CD4-positive, alpha-beta T cell treated with Interleukin-21 for 1 hour (primary cell): ENCODE data around the gene DENND4C.
"Not testable (repeated sequence)": the region's sequence is repeated elsewhere in the genome, so short reads cannot be mapped to it uniquely, and the experiment has no call there.

ENCODE experiments used
- DNase-seq: peaks from one replicate; pipeline ENCODE4 v3.0.0-alpha.2; 2020

Gene DENND4C

DNA sequence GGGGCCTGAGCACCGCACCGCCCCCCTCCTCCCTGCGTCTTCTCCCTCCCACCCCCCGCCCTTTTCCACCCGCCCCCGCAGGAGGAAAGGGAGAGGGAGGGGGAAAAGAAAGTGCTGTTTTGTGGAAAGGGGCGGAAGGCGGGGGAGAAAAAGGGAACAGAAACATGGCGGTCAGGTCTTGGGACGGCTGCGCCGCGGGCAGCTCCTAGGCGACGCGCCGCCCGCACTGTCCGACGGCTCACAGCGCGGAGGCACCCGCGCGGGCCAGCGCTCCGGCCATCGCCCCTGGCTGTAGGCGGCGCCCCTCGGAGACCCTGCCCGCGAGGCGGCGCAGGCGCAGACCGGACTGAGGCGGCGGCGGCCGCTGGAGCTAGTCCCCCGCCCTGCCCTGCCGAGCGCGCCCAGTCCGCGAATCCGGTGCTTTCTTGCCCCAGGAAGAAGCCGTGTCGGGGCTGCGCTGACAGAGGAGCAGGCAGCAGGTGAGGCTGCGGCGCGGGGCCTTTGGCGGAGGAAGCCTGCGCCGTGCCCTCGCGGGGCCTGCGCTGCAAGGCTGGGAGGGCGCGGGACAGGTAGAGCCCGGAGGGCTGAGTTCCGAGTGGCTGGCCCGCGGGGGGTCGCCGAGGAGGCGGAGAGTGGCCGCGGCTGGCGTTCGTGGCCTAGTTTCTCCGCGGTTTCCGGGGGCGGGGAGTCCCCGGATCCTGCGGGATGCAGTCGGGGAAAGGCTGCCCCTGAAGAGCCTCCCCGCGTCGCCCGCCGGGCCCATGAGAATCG, at the start of gene DENND4C:
TSS of gene DENND4C (plus strand) at position 339 of the 771 bp plus-strand sequence. CDS start 45,482 bp downstream, outside the sequence.
- DNase-seq: peak; percentile 86

DNA sequence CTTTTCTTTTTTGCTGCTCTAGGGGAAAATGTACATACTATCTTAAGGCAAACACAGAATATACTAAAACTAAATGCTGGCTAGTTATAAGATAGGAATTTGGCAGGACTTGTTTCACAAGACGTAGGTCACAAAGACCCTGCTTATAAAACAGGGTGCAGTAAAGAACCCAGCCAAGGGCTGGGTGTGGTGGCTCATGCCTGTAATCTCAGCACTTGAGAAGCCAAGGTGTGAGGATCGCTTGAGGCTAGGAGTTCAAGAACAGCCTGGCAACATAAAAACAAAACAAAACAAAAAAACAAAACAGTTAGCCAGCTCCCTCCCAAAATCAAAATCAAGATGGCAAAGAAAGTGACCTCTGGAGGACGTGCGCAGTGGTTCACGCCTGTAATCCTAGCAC, 49.5 kb upstream of the DENND4C start:
- peak; percentile 16 for DNase-seq

DNA sequence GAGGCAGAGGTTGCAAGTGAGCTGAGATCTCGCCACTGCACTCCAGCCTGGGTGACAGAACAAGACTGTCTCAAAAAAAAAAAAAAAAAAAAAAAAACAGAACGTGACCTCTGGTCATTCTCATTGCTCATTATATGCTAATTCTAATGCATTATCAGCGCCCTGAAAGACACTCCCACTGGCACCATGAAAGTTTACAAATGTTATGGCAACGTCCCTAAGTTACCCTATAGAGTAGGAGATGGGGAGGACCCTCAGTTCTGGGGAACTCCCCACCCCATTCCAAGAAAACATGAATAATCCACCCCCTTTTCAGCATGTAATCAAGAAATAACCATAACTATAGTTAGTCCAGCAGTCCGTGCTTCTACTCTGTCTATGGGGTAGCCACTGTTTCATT, 48.9 kb upstream of the DENND4C start:
- no peak for DNase-seq

DNA sequence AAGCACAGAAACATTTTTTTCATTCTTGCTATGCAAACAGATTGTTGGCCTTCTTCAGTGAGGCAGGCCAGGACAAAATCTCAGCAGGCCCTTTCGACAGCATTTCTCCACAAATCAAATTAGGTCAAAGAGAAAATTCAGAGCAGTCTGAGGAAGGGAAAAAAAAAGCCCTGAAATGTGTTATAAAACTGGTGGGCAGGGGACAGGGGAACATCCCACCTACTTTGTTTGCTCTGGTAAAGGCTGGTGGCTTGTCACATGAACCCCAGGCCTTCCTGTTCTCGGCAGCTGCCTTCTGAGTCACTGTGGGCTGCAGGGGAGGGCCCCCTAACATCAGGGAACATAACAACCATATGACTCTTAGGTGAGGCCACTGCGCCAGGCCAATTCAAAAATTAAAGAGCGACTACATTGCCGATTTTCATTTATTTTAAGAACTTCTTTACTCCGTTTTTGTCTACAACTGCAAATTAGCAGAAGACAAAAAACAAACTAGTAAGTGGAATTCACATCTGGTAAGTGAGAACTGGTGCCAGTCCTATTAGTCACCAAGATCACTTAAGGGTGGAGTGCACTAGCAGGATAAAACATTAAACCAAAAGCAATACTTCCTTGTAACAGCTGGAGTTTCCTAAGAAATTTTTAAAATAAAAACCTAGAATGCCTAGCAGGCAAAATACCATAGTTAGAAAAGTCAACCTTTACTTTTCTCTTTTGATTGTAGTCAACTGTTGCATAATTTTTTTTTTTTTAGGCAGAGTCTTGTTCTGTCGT, 46.2 kb upstream of the DENND4C start:
- DNase-seq: peak; percentile 81

DNA sequence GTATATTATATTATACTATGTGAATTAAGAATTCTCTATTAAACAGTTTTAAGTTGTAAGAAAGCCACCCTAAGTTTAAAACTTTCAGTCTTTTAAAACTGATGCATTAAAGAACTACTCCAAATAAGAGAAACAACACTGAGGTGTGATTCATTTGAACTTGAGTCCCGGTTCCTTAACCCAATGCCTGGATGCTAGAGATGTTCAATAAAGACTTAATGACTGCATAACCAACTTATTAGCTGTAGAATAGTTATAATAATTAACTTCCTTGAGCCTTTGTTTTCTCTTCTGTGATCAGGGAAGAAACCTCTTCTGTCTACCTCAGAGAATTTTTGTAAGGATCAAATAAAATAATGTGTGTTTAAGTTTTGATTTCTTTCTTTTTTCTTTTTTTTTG, 45.3 kb upstream of the DENND4C start:
- no peak for DNase-seq

DNA sequence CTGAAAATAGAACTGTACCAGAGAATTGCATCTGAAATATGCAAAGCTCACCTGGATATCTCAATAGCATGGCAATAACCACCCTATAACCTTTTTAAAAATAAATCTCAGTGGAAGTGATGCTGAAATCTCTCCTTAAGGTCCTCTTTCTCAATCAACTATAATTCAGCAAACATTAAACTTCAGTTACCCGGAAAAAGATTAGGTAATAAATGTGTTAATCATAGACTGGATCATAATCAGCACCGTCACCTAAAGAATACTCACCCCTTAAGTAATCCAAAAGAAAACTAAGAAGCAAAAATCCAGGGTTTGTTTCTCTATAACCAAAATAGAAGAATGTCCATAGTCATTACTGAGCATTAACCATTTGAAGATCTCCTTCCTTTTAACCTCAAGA, 44.3 kb upstream of the DENND4C start:
- no peak for DNase-seq

DNA sequence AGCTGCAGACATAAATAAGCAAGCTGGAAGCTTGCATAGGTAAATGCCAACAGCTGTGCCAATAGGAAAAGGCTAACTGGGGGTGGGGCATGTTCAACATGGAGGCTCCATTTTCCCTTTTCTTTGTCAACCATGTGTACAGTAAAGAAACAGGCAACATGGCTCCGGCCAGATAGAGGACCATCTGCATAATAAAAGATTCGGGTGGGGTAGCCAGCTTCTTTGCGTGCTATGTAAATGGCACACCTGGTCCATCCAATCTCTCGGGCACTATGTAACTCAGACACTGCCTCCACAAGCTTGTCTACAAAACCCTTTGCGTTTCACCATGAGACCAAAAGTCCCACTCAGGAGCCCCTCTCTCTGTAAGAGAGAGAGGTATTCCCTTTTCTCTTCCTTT, 41.7 kb upstream of the DENND4C start:
- DNase-seq: no peak

DNA sequence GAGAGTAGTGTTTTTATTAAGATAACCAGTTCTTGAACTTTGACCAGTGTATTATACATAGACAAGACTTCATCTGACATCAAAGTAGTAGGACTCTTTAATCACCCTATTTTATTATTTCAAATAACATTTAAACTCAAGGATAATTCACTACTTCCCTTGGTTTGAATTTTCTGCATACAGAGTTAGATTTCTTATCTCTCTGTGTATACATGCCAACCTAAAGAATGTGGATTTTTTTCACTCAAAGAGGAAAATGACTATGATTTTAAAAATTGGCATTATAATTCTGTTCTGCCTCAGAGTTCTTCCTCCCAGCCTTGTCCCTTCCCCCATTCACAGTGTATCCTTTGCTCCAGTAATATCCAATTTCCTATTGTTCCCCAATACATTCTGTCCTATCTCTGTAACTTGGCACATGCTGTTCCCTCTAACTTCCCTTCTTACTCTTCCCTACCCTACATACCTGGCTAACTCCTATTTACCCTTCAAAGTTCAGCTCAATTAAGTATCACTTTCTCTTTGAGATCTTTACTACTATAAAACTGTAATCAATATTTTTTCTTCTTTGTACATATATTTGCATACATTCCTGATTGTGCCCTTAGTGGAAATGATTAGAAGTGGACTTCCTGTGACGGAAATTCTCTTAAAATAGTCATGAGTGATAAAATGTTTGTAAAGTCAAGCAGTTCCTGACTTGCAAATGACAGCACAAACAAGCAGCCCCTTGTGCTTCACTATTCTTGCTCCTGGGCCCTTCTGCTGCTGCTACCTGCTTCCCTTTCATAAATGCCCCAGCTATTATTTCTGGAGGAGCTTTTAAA, 38.1 kb upstream of the DENND4C start:
- DNase-seq: no peak

DNA sequence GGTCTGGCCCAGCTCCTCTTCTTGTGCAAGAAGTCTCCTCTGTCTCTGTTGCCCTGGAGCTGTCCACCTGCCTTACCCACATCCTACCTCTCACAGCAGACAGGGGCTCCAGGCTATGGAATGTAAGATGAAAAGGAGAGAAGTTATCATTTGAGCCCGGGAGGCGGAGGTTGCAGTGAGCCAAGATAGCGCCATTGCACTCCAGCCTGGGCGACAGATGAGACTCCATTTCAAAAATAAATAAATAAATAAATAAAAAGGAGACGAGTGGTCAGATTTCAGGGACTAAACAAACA, 37.5 kb upstream of the DENND4C start:
- no peak for DNase-seq

DNA sequence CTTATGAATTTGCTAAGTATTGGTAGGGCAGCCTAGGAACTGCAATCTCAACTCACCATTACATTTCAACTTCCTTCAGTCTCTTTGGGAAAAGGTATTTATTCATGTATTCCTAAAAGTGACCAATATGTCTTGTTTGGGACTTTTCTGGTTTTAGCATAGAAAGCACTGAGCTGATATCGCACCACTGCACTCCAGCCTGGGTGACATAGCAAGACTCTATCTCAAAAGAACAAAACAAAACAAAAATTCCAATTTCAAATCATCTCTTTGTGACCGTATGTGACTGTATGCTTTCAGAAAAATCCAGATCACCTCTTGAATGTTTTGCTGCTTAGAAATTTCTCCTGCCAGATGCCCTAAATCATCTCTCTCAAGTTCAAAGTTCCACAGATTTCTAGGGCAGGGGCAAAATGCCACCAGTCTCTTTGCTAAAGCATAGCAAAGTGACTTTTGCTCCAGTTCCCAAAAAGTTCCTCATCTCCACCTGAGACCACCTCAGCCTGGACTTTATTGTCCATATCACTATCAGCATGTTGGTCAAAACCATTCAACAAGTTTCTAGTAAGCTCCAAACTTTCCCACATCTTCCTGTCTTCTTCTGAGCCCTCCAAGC, 37.0 kb upstream of the DENND4C start:
- DNase-seq: not testable (repeated sequence)

DNA sequence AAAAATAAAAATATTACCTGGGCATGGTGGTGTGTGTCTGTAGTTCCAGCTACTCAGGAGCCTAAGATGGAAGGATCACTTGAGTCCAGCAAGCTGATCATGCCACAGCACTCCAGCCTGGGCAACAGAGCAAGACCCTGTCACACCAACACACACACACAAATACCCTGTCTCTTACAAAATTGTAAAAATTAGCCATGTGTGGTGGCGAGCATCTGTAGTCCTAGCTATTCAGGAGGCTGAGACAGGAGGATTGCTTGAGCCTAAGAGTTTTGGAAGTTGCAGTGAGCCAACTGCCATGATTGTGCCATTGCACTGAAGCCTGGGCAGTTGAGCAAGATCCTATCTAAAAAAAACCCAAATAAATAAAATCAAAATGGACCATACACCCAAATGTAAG, 32.1 kb upstream of the DENND4C start:
- no peak for DNase-seq

DNA sequence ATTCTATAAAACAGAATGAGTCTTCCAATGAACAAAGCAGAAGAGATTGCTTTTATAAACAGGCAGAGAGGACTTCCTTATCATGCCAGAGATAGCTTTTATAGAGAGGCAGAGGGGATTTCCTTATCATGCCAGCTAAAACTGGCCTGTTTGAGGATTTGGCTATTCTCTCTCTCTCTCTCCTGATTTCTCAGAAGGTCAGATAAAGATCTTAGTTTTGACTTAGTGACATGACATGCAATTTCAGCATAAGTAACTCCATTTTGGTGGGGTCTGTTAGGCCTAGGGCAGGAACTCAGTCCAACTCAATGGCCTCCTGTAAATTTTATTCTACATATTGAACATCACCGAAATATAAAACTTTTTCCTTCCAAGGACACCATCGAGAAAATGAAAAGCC, 31.5 kb upstream of the DENND4C start:
- no peak for DNase-seq

DNA sequence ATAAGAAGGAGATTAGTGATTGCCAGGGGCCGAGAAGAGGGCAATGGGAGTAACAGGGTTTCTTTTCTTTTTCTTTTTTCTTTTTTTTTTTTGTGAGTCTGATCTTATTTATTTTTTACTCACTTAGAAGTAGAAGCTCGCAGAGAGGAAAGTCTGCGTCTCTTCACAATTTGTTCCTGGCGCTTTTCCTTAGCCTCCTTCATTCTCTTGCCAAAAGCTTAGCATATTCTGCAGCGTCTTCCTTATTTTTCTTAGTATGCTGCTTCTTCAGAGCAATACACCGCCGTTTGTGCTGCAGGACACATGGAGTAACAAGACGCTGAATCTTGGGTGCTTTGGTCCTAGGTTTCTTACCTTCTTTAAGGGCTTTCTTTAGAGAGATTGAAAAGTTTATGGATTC, 30.3 kb upstream of the DENND4C start:
- no peak for DNase-seq

DNA sequence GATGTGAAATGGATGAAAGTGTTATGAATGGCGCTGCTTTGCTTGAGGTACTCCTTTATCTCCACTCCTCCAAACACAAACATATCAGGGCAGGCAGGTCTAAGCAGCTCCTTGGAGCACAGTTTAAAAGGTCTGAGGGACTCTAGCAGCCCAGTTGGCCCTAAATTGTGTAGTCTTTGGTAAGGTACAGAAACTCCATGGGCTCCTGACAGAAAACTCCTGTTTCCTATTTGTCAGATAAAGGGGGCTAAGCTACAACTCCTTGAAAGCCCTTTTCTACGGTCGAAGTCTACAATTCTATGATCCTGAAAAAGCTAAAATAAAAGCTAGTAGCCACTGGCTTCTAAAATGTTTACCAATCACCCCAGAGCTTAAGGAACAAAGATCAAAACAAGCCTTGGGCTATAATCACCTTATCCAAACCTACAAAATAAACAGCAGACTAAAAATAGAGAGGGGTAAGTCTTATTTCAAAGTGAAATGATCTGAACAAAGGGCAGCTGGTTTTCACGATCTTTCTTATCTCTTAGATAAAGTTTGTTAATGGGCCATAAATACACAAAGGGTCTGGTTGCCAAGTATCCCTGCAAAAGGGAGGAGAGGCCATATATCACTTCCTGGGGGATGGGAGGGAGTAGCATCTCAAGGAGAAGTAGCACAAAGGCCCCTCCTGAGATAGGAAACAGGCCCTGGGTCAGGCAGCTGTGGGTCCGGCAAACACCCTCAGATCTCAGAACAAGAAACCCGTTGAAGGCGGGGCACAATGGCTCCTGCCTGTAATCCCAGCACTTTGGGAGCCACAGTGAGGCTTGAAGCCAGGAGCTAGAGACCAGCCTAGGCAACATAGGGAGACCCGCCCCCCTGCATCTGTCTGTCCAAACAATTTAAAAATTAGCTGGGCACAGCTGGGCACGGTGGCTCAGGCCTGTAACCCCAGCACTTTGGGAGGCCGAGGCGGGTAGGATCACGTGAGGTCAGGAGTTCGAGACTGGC, 28.3 kb upstream of the DENND4C start:
- DNase-seq: no peak

DNA sequence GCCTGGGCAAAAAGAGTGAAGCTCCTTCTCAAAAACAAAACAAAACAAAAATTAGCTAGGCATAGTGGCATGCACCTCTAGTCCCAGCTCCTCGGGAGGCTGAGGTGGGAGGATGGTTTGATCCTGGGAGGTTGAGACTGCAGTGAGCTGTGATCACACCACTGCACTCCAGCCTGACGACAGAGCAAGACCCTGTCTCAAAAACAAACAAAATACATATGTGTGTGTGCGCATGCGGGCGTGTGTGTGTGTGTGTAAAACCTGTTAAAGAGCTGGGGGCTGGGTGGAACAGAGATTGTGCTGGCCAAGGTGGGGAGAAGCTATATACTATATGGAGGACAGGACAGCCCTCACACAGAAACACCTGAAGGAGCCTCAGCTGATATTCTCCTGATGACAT, 27.4 kb upstream of the DENND4C start:
- no peak for DNase-seq

DNA sequence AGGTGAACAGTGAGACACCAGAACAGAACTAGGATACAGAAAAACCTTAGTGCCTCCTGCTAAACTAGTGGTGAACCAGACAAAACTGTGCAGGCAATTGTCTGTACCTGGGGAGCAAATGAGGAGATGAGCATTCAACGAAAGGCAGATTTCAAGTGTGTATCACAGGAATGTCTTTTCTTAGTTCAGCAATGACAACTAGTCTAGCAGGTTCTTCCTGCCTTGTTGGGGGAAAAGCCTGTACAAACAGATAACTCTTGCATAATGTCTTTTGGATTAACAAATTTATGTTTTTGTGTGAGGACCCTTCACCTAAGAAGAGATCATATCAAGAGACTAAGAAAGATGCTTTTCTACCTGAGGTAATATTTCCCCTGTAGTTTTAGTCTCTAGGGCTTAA, 21.8 kb upstream of the DENND4C start:
- no peak for DNase-seq

DNA sequence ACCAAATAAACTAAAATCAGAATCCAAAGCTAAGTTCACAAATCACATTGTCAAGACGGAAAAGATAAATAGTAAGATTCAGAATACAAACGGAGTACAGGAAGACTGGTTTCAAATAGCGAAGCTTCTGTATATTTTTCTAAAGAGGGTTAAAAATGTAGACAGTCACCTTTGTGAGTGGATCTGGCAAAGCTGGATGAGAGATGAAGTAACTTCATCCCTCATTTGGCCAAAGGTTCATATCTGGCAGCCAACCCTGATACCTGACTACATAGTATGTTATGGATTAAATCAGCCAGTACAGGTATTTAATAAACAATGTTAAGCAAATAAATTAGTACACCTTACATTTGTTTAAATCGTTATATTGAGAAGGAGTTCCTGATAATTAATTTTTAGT, 21.3 kb upstream of the DENND4C start:
- DNase-seq: no peak

DNA sequence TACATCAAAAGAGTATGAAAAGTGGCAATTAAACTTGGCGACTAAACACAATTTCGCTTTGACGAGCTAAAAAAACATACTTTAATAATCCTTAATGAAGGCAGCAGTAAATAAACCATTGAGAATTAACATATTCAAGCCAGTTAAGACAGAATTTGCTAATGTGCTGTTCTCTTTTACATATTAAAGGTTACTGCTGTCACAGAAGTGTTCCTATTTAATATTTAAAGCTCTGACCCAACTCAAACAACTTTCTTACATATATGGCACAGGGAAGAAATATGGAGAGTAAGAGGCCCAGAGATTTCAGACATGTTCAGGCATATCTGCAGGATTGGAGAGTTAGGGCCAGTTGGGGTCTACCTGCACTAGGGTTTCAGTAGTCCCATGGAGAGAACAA, 16.7 kb upstream of the DENND4C start:
- no peak for DNase-seq

DNA sequence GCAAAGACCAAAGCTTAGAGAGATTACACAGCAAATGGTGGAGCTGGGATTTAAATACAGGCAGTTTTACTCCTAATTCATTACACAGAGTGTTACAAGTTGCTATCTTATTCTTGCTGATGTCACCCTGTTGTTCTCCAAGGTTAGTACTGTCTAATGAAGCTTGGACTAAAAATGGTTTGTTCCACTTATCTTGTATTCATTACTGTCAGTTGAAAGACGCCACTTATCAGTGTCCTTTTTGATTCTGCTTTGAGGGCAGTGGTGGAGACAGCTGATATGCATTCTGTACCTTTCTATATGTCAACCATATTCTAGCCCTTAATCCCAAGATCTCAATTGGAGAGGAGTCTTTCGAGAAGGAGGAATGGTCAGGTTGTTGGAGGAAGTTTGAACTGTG, 14.0 kb upstream of the DENND4C start:
- DNase-seq: no peak

DNA sequence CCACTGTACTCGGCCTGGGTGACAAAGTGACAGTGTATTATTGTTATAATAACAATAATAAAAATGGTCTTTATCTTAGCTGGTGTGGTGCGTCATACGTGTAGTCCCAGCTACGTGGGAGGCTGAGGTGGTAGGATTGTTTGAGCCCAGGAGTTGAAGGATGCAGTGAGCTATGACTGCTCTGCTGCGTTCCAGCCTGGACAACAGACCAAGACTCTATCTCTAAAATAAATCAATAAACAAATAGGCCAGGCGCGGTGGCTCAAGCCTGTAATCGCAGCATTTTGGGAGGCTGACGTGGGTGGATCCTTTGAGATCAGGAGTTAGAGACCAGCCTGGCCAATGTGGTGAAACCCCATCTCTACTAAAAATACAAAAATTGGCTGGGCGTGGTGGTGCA, 9.2 kb upstream of the DENND4C start:
- DNase-seq: no peak

DNA sequence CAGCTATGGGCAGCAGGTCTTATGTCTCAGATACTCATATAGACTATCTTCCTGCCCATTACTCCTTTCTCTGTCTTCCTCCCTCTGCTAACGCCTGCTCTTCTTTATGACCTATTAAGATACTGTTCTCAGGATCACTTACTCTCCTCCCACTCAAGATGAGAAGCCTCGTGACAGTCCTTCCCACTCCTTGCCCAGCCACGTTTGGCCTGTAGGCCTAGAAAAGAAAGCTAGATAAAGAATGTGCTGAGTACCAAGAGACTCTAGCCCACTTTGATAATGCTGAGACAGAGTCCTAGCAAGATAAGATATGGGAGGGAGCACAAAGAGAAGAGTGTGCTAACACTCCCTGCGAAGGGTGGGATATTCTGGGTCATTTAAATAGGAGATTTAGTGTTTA, 6.8 kb upstream of the DENND4C start:
- no peak for DNase-seq

DNA sequence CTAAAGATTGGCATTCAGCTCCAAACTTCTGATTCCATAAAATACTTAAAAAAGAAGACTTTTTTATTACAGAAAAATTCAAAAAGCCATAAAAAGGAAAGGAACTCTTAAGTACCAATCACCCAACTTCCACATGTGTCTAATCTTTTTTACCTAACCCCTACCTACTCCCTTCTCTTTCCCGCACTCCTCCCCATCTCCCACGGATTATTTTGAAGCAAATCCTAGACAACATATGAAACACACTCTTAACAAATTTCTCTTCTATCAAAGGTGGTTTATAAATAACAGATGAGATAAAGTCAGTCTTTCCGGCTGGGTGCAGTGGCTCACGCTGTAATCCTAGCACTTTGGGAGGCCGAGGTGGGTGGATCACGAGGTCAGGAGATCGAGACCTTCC, 5.9 kb upstream of the DENND4C start:
- no peak for DNase-seq
